HG03060 (cell line): ENCODE data around the gene OLR1.

Source experiments
- ATAC-seq: cut with Tn5 transposase; IDR thresholded peaks from one replicate; pipeline ENCODE4 v1.9.1; 2021; ENCODE audit warnings: low read depth, moderate number of reproducible peaks; ENCODE audit not compliant: unreplicated experiment

The OLR1 gene

DNA sequence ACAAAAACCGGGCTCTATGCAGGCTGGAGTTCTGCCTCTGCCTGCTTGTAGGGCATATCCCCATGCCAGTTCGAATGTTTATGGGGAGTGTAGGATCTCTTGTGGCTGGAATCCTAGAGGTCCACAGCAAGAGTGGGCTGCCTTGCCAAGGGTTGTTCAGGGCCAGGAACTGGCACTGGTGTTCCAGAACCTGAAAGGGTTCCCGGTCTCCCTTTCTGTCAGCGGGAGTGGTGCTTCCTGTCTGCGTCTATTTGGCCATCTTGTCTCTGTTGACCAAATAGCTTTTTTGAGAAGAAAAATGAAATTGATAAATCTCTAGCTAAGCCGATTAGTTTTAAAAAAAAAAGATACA lies 17.8 kb downstream of the OLR1 start:
- ATAC-seq = no peak

DNA sequence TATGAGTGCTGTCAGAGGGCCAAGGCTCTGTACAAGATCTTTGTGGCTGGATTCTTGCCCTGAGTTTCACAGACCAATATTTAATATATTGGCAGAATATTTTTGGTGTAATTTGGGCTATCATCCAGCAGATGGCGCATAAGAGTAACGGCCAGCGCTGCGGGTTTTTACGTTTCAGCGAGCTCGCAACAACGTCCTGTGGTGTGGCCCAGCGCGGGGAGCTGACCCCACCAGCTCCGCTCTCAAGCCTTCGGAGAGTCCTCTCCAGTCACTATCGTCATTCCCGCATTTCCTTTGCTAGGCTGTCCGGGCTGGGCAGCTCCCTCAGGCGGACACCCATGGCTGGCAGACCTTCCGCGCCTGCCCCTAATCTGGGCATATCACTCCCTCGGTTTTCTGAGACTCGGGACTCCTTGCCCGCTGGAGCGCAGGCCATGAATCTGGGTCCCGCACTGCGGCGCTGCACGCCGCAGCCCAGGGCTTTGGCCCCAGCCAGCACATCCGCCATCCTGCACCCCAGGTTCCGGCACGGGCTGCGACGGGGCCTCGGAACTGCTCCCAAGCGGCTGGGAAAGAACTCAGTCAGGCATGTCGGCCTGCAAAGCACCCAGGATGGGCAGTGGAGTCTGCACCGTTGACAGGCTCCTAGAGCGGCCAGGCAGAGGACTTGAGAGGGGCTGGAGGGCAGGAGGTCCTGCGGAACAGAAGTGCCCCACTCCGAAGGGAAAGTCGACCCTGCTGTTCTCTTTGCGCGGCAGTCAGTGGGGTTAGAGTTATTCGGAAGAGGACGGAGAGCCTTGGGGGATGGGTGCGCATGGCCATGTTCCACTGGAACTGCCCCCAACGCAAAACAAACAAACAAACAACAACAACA lies 18.4 kb downstream of the OLR1 start:
- ATAC-seq = no peak

DNA sequence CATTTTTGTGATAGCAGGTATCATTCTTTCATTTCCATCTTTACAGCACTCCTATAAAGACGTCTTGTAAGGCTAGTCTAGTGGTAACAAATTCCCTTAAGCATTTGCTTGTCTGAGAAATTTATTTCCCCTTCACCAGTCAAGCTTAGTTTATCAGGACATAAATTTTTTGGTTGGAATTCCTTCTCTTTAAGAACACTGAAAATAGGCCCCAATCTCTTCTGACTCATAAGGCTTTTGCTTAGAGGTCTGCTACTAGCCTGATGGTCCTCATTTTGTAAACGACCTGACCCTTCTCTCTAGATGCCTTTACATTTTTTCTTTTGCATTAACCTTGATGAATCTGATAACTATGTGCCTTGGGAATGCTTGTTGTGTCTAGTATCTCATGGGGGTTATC lies 20.3 kb downstream of the OLR1 start:
- ATAC-seq = no peak

DNA sequence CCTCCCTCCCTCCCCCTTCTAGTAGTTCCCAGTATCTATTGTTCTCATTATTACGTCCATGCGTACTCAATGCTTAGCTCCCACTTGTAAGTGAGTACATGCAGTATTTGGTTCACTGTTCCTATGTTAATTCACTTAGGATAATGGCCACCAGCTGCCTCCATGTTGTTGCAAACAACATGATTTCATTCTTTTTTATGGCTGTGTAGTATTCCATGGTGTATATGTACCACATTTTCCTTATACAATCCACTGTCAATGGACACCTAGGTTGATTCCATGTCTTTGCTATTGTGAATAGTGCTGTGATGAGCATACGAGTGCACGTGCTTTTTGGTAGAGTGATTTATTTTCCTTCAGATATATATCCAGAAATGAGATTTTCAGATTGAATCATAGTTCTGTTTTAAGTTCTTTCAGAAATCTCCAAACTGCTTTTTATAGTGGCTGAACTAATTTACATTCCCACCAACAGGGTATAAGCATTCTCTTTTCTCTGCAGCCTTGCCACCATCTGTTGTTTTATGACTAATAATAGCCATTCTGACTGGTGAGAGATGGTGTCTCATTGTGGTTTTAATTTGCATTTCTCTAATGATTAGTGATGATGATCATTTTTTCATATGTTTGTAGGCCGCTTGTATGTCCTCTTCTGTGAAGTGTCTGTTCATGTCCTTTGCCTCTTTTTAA lies 24.1 kb downstream of the OLR1 start:
- peak; percentile 72 for ATAC-seq

DNA sequence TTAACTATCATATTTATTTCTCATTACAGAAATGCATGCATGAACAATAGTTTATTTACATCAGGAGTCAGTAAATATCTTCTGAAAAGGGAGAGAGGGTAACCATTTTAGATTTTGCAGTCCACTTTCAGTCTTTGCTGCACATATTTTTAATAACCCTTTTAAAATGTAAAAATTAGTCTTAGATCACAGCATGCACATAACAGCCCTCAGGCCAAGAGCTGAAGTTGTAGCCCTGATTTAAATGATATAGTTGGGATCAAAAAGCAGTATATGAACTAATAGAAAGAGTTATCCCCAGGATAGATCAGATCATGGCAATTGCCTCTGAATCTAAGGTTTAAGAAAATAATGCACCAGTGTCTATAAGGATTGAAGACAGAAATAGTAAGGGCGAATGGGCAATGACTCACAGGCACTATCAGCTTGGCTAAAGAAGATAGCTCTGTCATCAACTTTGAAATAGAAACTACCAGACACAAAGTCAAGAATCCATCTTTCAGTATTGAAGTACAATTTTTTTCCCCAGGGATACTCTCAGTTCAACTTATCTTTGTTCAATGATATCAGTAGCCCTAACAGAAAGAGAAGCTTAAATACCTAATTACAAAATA lies 28.8 kb downstream of the OLR1 start:
- ATAC-seq = no peak

DNA sequence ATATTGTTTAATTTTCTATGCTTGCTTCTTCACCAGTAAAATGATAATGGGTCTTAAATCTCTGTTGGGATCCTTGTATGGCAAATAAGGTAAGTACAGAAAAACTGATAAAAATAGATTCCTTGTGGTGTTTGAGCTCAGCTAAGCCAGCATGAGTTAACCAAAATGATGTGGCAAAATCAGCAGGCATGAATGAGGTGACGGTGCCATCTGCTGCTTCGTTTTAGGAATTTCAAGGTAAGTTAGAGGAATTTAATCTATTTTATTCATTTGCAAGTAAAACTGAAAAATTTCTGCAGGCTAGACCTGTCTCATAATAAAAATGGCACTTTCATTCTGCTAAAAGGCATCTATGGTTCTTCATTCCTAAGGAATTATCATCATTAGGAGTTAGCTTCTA lies 31.9 kb downstream of the OLR1 start:
- ATAC-seq = no peak

DNA sequence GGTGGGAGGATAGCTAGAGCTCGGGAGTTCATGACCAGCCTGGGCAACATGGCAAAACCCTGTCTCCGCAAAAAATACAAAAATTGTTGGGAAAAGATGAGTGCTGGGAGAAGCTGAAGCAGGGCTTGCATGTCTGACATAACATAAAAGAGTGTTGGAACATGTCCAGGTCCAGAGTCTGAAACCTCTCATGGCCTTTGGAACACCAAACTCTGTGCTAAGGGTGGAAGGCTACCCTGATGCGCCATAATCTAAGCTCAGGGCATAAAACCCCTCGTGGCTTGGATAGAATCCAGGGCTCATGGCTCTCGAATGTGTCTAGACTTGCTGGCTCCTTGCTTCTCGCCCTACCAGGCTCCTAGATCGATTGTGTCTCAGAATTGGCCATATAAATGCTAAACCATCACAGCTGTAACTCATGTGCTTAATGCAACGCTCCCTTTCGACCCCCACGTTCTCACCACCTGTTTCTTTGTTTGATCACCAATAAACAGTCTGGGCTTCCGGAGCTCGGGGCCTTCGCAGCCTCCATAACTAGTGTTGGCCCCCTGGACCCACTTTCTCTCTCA lies 35.2 kb downstream of the OLR1 start:
- ATAC-seq = no peak

DNA sequence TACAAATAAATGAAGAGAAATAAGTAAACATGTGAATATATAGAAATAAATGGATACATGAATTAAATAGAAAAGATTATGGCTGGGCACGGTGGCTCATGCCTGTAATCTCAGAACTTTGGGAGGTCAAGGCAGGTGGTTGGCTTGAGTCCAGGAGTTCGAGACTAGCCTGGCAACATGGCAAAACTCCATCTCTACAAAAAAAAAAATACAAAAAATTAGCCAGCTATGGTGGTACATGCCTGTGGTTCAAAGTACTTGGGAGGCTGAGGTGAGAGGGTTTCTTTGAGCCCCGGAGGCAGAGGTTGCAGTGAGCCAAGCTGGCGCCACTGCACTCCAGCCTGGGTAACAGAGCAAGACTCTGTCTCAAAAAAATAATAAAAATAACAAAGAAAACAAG lies 36.8 kb downstream of the OLR1 start:
- ATAC-seq = no peak

DNA sequence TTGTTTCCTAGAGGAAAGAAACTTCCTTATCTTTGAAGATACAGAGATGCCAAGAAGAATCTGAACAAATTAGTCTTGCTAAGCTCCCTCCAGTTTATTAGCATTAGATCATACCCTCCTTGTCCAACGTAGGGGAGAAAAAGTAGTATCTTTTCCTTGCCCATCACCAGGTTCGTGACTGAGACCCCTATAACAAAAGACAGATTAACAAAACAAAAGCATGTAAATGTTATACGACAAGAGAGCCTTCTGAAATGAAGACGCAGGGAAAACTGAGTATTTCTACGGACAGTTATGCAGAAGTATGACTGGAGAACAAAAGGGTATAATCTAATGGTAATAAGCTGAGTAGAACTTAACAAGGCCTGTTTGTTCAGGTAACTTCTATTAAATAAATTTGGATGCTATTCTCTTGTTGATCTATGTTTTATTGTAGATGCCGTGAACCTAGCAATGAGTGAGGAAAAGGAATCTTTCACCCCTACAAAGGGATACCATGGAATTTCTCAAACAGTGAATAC lies 39.0 kb downstream of the OLR1 start:
- no peak for ATAC-seq

DNA sequence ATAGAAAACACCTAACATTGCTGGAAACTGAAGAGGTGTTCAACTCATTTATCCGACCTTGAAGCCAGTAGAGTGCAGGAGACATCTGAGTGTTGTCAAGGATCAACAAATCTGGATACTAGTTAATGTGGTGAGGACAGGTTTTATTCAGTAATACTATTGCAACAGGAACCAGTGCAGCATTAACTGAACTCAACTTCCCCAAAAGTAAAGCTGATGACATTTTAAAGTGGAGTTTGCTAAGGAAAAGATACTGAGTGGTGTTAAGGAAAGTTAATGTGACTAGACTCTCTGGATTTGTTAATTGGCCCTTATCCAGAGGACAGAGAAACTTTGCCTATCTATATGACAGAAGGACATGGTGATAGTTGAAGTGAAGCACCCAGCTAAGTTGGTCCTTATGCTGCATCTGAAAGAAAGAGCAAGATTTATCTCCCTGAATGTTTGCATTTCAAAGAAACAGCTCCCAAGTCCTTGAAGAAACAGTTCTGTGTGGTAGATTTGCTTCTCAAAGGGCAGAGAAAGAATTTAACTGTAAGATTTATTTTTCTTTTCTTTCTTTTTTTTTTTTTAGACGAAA lies 40.7 kb downstream of the OLR1 start:
- ATAC-seq = no peak

DNA sequence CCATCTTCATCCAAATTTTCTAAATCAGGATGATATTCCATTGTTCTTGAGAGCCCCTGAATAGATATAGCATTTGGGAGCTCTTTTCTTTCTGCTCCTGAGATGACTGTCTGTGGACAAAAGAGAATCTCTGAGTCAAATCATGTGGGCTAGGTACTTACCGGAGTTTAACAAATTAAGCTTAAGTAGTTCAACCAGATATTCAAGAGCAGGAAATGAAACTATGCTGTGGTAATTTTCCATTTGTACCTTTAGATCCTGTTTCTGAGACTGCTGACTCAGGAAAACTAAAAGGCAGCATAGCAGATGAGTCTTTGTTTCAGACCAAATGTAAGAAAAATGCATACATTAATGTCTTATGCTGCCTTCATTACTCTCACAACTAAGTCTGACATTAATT lies 41.9 kb downstream of the OLR1 start, which contains the start of gene CLEC7A:
Gene CLEC7A, minus strand, starts transcription at position 158 of the 400 bp plus-strand sequence. Its CDS starts 117 bp downstream, at position 41.
- no peak for ATAC-seq

DNA sequence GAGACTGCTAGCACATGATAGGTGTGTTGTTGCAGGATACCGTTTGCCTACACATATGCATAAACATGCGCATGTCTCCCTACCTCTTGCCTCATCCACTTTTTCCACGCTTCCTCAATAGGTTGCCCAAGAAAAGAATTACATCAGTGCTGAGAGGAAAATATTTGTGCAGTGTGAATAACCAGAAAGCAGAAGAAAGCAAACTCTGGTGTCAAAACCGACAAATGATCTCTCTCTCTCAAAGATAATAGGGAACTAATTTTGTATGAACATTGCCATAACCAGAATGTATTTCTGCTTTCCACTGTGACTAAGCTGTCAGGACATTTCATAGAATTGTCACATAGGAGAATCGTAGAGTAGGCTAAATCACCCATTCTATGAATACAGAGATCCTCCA lies 43.2 kb downstream of the OLR1 start:
- no peak for ATAC-seq

DNA sequence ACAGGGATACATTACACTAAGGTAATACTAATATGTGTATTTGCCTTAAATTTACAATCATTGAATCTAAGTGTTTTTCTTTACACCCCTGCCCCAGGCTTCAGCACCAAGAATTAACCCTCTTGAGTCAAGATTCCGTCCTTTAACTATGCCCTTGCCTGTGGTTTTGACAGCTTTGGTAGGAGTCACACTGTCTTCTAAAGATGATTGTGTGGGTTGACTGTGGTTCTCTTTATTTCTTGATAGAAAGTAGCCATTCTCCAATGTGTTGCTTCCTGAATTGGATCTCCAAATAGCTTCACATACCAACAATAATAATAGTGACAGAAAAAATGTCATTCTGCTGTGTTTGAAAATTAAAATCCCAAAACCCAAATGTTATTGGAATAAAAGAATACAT lies 45.5 kb downstream of the OLR1 start:
- ATAC-seq = no peak

DNA sequence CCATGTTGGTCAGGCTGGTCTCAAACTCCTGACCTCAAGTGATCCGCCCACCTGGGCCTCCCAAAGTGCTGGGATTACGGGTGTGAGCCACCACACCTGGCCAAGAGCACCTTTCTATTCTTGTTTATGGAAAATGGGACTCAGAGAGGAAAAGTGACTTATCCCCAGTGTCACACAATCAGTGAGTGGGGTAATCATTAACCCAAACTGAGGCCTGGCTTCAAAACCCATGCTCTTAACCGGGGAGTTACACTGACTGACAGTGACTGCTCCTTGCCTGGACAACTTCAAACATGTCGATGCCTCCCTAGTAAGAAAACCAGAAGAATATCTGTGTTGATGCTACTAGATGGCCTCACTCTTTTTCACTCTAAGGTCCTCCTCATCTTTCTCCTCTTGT lies 49.2 kb downstream of the OLR1 start:
- no peak for ATAC-seq

DNA sequence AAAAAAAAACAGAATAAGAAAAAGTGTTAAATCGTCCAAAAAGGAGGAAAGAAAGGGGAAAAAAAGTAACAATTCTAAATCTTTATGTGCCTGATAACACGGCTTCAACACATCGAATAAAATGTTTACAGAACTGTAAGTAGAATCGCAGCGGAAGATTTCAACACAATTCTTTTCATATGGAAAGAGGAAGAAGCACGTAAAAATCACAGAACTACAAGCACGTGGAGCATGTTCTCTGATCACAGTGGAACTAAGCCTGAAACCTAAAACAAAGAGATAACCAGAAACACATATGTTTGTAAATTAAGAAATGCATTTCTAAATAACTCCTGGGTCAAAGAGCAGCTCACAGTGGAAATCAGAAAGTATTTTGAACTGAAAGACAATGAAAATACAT lies 50.7 kb downstream of the OLR1 start:
- no peak for ATAC-seq

DNA sequence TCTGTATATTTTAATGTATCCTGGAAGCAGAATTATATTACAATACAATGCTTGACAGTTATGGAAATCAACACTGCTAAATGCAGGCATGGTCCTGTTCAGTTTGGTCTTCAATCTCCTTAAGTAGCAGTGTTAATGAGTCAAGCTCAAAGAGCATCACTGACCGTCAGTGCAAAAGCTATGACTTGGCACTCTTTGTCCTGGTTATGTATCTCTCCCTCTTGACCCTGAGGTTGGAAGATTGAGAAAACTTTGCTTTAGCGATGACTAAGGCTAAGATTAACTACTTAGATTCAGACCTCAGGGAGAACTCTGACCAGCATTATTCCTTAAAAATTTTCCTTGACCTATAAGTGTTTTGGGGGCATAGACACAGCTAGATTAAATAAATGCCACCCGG lies 52.9 kb downstream of the OLR1 start:
- no peak for ATAC-seq

DNA sequence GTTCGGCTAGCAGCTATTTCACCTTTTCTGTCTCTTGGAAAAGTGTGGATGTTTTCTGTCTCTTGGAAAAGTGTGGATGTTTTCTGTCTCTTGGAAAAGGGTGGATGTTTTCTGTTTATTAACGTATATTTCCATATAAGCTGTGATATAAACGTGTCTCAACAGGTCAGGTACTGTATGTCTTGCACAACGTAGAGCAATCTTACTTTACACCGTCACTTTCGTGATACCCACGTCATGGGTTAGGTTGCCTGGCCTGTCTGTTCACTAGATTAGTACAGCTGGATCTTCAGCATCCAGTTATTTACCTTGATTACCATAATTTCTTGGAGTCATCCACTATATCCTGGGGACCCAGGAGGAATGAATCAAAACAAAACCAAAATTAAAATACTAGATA lies 56.0 kb downstream of the OLR1 start:
- no peak for ATAC-seq

DNA sequence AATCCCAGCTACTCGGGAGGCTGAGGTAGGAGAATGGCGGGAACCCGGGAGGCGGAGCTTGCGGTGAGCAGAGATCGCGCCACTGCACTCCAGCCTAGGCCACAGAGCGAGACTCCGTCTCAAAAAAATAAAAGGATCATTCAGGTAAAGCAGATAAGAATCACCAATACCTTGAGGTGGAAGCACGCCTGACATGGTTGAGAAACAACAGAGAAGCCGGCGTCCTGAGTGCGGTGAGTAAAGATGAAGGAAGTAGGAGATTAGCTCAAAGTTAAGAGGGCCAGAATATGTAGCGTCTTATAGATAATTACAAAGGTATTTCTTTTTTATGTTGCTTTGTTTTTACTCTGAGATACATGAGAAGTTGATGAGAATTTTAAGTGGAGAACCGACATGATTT lies 56.6 kb downstream of the OLR1 start:
- no peak for ATAC-seq

DNA sequence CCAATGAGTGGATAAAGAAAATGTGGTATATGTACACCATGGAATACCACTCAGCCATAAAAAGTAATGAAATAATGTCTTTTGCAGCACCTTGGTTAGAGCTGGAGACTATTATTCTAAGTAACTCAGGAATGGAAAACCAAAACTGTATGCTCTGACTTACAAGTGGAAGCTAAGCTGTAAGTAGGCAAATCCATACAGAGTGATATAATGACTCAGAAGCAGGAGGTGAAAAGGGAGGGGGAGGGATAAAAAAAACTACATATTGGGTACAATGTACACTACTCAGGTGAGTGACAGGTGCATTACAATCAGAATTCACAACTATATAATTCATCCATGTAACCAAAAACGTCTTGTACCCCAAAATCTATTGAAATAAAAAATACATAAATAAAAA lies 58.0 kb downstream of the OLR1 start:
- ATAC-seq = no peak

DNA sequence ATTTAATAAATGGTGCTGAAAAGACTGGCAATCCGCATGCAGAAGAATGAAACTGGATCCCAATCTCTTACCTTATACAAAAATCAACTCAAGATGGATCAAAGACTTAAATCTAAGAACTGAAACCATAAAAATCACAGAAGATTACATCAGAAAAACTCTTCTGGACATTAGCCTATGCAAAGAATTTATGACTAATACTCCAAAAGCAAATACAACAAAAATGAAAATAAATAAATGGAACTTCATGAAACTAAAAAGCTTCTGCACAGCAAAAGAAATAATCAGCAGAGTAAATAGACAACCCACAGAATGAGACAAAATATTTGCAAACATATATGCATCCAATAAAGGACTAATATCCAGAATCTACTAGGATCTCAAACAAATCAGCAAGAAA lies 58.9 kb downstream of the OLR1 start:
- no peak for ATAC-seq

DNA sequence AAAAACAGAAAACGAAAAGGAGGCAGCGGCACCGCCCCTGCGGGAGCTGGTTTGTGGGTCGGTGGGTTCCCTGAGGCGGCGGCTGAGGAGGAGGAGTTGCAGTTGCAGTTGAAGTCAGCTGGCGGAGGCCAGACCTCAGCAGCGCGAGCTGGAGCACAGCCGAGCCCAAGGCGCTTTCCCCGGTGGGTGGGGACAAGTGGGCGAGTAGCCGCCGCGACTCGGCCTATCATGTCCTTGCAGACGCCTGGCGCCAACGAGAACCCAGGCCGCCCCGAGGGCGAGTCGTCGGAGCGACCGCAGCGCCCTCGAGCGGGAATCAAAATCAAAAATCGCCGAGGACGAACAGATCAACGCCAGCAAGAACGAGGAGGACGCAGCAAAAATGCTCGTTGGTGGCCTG lies 60.5 kb downstream of the OLR1 start:
- ATAC-seq = no peak
